Ishikawa (cell line): ENCODE measurements around the gene TIAM2.

Source experiments
- CREB1 ChIP-seq: IDR thresholded peaks from 2 replicates; pipeline ENCODE4 v1.6.1; 2012; ENCODE audit warnings: low read depth
- EP300 ChIP-seq: IDR thresholded peaks from 2 replicates; pipeline ENCODE4 v1.6.1; 2012; ENCODE audit warnings: borderline replicate concordance
- NFIC ChIP-seq: IDR thresholded peaks from 2 replicates; pipeline ENCODE4 v1.6.1; 2012
- RAD21 ChIP-seq: IDR thresholded peaks from 2 replicates; pipeline ENCODE4 v1.6.1; 2012; ENCODE audit warnings: low read depth
- TAF1 ChIP-seq: IDR thresholded peaks from 2 replicates; pipeline ENCODE4 v1.6.1; 2012; ENCODE audit warnings: low read depth, mild to moderate bottlenecking
- YY1 ChIP-seq: IDR thresholded peaks from 2 replicates; pipeline ENCODE4 v1.6.1; 2012; ENCODE audit warnings: low read depth
- ZBTB7A ChIP-seq: IDR thresholded peaks from 2 replicates; pipeline ENCODE4 v1.6.1; 2012; ENCODE audit warnings: low read depth
- TF ChIP-seq, protein P1 (sequence below): IDR thresholded peaks from 2 replicates; pipeline ENCODE4 v1.6.1; 2012
- TF ChIP-seq, protein P2 (sequence below): IDR thresholded peaks from 2 replicates; pipeline ENCODE4 v1.6.1; 2012
- TF ChIP-seq, protein P3 (sequence below): IDR thresholded peaks from 2 replicates; pipeline ENCODE4 v1.6.1; 2012; ENCODE audit warnings: low read depth, mild to moderate bottlenecking

- TF ChIP-seq CREB1 (no peak), RAD21 (no peak), ZBTB7A (no peak), YY1 (no peak), EP300 (no peak), TAF1 (no peak), NFIC (no peak)
- TF ChIP-seq, protein P1, sequence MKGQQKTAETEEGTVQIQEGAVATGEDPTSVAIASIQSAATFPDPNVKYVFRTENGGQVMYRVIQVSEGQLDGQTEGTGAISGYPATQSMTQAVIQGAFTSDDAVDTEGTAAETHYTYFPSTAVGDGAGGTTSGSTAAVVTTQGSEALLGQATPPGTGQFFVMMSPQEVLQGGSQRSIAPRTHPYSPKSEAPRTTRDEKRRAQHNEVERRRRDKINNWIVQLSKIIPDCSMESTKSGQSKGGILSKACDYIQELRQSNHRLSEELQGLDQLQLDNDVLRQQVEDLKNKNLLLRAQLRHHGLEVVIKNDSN: no peak
- TF ChIP-seq, protein P2, sequence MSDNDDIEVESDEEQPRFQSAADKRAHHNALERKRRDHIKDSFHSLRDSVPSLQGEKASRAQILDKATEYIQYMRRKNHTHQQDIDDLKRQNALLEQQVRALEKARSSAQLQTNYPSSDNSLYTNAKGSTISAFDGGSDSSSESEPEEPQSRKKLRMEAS: no peak
- TF ChIP-seq, protein P3, sequence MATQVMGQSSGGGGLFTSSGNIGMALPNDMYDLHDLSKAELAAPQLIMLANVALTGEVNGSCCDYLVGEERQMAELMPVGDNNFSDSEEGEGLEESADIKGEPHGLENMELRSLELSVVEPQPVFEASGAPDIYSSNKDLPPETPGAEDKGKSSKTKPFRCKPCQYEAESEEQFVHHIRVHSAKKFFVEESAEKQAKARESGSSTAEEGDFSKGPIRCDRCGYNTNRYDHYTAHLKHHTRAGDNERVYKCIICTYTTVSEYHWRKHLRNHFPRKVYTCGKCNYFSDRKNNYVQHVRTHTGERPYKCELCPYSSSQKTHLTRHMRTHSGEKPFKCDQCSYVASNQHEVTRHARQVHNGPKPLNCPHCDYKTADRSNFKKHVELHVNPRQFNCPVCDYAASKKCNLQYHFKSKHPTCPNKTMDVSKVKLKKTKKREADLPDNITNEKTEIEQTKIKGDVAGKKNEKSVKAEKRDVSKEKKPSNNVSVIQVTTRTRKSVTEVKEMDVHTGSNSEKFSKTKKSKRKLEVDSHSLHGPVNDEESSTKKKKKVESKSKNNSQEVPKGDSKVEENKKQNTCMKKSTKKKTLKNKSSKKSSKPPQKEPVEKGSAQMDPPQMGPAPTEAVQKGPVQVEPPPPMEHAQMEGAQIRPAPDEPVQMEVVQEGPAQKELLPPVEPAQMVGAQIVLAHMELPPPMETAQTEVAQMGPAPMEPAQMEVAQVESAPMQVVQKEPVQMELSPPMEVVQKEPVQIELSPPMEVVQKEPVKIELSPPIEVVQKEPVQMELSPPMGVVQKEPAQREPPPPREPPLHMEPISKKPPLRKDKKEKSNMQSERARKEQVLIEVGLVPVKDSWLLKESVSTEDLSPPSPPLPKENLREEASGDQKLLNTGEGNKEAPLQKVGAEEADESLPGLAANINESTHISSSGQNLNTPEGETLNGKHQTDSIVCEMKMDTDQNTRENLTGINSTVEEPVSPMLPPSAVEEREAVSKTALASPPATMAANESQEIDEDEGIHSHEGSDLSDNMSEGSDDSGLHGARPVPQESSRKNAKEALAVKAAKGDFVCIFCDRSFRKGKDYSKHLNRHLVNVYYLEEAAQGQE: no peak
Measured at GRCh38 chr6:155227046-155227445, 231.9 kb downstream of the TIAM2 start.
